Posterior cingulate gyrus (tissue), 11 donors: ENCODE measurements around the gene BTNL9.
"Not testable (repeated sequence)": the region's sequence is repeated elsewhere in the genome, so short reads cannot be mapped to it uniquely, and the experiment has no call there.

Source experiments
- DNase-seq, 10 donors: peaks; one replicate each; pipeline versions ENCODE4 v3.0.0 to v3.0.0-alpha.2; 2020 to 2021; ENCODE audit warnings: mixed read lengths in 3 of 10
- intact Hi-C: fragments of 100-400 bp; cut with DNase I; formaldehyde crosslinking; loops from one replicate; pipeline ENCODE4 v1.15.1; 2023

Gene BTNL9

GRCh38 chr5:181097383-181097753 is 57.3 kb downstream of the BTNL9 start:
- intact Hi-C loops, DNase-seq: not testable (repeated sequence)

DNA sequence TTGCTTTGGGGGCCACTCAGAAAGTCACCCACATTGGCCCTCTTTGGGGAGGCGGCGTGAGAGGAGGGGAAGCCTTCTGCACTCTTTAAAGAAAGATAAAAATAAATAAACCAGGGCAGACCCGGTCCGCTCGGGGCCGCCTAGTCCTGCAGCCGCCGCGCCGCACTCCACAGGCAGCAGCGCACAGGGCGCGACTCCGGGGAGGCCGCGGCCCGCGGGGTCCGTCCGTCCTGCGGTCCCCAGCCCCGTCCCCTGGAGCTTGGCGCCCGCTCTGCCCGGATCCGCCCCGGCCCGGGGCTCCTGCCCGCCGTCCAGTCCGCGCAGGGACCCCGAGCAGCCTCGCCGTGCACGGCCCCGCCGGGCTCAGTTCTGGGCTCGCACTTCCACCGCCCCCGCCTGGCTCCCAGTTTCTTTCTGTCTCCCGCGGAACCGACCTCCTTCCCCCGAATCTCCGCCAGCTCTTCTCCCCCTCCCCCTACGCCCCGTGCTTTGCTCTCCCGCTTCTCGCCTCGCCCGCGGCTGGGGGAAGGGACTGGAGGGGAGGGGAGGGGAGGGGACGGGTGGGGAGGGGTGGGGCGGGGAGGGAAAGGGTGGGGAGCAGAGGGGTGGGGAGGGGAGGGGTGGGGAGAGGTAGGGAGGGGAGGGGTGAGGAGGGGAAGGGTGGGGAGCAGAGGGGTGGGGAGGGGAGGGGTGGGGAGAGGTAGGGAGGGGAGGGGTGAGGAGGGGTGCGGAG is 57.9 kb downstream of the BTNL9 start:
- DNase-seq, intact Hi-C loops: not testable (repeated sequence)

- intact Hi-C loops, result no loop called here
- DNase-seq, result peak in 1 of 10 donors; percentile 46
Measured at GRCh38 chr5:181098762-181099601, 58.9 kb downstream of the BTNL9 start.

- peak in 1 of 10 donors; percentile 5 for DNase-seq
- intact Hi-C loops, result no loop called here
Measured at GRCh38 chr5:181099602-181100086, 59.6 kb downstream of the BTNL9 start.

DNA sequence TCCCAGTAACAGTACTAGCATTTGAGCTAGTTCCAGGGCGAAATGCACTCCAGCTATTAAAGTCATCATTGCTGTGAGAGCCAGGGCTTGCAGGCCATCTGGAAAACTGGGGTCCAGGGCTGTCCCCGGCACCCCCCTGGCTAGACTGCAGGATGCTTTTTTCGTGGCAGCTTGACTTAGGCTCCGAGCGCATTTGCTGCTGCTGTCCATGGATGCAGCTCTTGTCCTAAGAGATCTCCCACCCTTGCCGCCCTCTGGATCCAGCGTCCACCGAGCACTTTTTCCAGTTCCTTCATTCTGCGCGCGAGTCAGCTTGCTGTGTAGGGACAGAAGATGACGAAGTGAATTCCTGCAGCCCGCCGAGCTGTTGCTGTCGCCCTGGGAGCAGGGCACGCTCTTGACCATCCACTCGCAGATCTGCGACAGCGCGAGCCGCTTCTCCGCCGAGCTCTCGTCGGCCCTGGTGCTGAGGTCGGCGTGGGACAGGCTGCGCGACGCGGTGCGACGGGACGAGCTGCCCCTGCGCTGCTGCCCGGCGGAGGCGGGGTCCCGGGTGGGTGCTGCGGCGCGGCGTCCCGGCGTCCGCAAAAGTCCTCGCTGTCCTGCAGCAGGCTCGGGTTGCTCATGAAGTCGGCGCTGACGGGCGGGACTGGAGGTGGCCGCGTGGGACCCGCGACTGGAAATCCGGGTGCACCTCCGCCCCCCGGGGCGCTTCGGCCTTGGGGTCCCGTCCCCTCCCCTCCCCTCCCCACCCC is 60.2 kb downstream of the BTNL9 start:
- intact Hi-C loops, result no loop called here
- peak in 1 of 10 donors; percentile 68 for DNase-seq

- peak in 1 of 10 donors; percentile 58 for DNase-seq
- intact Hi-C loops, result not testable (repeated sequence)
Measured at GRCh38 chr5:181101030-181101641, 61.1 kb downstream of the BTNL9 start.

DNA sequence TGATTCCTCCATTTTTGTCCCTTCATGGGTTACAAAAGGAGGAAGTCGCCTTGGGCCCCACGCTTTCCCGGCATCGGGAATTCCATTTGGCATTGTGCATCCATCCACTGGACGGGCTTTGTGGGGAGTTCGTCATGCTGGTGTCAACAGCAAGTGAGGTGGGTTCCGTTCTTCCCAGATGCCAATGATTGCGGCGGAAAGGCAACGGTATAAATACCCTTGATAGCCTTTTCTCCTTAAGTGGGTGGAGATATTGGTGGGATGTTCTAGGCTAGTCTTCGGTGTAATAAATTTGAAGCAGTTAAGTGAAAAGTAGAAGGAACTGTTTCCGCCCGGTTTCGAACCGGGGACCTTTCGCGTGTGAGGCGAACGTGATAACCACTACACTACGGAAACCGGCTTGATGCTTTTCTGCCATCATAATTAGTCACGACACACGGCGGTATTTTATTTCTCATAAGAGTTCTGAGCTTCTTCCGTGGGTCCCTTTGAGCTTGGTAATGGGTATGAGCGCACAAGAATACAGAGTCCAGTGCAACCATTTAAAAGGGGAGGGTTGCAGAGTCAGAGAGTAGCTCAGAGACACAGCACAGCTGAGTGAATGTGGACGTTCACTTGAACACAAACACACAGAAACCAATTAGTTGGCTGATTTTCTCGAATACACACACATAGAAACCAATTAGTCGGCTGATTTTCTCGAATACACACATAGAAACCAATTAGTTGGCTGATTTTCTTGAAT is 62.0 kb downstream of the BTNL9 start:
- intact Hi-C loops, DNase-seq: not testable (repeated sequence)

DNA sequence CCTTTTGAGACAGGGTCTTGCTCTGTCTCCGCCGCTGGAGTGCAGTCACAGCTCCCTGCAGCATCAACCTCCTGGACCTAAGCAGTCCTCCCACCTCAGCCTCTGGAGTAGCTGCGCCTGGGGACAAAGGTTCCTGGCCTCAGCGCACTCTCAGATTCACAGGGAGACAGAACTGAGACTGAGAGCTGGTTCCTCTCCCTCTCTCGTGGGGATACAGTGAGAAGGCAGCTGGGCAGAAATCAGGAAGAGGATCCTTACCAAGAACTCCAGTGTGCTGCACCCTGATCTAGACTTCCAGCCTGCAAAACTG is 64.1 kb downstream of the BTNL9 start:
- intact Hi-C loops, result not testable (repeated sequence)
- DNase-seq, result peak in 1 of 10 donors; percentile 57

DNA sequence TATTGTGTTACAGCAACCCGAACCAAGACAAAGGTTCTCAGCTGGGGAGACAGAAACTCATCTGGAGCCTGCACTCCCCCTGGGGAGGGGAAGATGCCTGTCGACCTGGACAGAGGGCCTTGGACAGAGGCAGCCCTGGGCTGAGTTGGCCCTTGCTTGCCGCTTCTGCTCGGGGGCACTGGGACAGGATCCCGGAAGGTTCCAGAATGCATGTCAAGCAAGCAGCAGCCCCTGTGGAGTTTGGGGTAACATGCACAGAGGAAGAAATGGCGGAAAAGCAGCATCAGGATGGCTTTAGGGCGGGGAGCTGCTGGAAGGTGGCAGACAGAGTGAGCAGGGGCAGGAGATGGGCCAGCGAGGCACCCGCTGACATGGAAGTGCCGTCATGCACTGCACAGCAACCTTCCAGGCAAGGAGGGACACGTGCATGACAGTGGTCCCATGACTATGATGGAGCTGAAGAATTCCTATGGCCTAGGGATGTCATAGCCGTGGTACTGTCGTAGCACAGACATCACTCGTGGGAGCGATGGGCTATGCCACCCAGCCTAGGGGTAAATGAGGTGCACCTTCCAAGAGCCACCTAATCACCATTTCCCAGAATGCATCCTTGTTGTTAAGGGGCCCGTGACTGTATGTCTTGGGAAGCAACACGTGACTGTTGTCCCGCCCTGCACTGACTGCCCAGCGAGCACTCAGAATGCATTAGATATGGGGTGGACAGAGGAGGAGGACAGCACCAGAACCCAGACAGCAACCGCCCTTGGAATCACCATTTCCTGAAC is 64.7 kb downstream of the BTNL9 start:
- intact Hi-C loops, result not testable (repeated sequence)
- peak in 1 of 10 donors; percentile 48 for DNase-seq

- intact Hi-C loops, result no loop called here
- DNase-seq, result peak in 1 of 10 donors; percentile 22
Measured at GRCh38 chr5:181105391-181106025, 65.4 kb downstream of the BTNL9 start.

DNA sequence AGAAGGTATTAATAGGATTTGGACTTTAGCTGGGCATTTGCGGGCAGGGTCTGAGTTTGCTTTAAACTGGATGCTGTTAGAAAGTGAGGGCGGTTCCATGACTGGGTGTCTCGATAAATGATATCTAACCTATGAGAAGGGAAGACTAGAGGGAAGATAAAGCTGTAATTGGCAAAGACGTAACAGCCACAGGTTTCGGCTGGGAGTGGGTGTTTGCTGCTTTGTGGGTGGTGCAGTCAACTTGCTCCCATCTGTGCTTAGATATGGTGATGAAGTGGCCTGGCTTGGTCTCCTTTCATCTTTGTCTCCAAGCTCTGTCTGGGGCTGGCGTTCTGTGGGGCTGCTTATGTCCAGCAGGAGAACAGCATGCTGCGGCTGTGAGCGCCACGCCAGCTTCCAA is 67.6 kb downstream of the BTNL9 start:
- peak in 1 of 10 donors; percentile 27 for DNase-seq
- intact Hi-C loops, result no loop called here

DNA sequence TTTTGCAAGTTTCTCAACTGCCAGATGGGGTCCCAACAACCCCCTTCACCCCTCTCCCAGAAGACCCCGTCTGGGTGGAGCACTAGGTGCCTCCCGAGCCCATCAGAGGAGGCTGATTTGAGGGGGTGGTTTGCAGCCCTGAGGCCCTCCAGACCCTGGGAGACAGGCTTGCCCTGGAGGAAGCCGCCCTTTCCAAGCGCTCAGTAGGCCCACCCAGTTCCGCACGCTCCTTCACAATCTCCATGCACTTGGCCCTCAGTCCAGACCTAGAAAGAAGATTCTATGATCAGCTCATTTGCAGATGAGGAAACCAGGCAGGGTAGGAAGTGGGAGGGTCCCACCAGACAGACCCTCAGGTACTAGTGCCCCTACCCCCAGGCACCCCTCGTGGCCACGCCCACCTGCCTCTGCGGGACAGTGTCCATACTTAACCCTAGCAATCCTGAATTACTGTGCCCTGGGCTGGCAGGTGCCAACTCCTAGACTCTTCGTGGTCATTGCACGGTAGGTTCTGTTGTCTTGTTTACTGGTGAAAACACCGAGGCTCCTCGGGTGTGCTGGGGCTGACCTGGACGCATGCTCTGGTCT is 68.6 kb downstream of the BTNL9 start:
- peak in 1 of 10 donors; percentile 47 for DNase-seq
- intact Hi-C loops, result no loop called here

- peak in 1 of 10 donors; percentile 42 for DNase-seq
- intact Hi-C loops, result no loop called here
Measured at GRCh38 chr5:181109489-181110013, 69.5 kb downstream of the BTNL9 start.

DNA sequence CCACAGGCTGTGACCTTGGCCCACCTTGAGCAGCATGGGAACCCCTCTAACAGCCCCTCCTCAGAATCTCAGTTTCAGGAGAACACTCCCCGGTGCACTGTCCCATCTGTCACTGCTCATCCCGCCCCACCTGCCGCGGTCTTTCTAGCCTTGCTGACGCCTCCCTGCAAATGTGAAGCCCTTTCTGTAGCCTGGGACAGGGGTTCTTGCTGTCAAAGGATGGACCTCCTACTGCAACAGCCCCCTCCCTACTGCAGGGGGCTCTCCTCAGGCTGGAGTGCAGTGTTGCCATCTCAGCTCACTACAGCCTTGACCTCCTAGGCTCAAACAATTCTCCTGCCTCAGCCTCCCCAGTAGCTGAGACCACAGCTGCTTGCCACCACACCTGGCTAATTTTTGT is 70.9 kb downstream of the BTNL9 start:
- intact Hi-C loops, result no loop called here
- DNase-seq, result peak in 1 of 10 donors; percentile 51
